ENCODE results near the gene C2CD2.

Gene C2CD2

DNA sequence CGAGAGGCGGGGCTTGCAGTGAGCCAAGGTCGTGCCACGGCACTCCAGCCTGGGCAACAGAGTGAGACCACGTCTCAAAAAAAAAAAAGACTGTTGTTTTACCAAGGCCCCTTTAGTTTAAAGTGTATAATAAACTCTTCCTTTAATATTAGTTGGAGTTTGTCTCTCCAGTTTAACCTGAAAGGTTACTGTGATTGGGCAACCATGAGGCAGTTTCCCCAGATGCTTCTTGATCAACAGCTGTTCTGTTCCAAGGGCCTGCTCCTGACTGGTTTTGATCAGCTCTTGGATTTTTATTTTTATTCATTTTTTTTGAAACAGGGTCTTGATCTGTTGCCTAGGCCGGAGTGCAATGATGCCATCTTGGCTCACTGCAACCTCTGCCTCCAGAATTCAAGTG lies 18.1 kb upstream of the C2CD2 start:
- Histone ChIP-seq H3K79me2 (ENCODE audit: low read length) (no peaks in the 10 kb centered on the region), H3K4me1 (ENCODE audit: low read length) (no peaks in the 10 kb centered on the region), H3K4me3 (ENCODE audit: low read length) (no peak overlapping the region), H3K27ac (ENCODE audit: low read length) (no peak overlapping the region), H4K20me1 (ENCODE audit: insufficient read depth, low read length) (no peaks in the 10 kb centered on the region), H3K9ac (ENCODE audit: low read length) (no peak overlapping the region), H2AFZ (ENCODE audit: low read depth, low read length) (no peak overlapping the region), H3K9me3 (ENCODE audit: insufficient read depth, low read length) (no peaks in the 10 kb centered on the region), H3K4me2 (ENCODE audit: low read length) (no peak overlapping the region), H3K27me3 (ENCODE audit: low read depth, low read length) (no peaks in the 10 kb centered on the region), H3K36me3 (replicated peaks; ENCODE audit: low read depth, low read length) (no peaks in the 10 kb centered on the region)
- TF ChIP-seq, protein P1, sequence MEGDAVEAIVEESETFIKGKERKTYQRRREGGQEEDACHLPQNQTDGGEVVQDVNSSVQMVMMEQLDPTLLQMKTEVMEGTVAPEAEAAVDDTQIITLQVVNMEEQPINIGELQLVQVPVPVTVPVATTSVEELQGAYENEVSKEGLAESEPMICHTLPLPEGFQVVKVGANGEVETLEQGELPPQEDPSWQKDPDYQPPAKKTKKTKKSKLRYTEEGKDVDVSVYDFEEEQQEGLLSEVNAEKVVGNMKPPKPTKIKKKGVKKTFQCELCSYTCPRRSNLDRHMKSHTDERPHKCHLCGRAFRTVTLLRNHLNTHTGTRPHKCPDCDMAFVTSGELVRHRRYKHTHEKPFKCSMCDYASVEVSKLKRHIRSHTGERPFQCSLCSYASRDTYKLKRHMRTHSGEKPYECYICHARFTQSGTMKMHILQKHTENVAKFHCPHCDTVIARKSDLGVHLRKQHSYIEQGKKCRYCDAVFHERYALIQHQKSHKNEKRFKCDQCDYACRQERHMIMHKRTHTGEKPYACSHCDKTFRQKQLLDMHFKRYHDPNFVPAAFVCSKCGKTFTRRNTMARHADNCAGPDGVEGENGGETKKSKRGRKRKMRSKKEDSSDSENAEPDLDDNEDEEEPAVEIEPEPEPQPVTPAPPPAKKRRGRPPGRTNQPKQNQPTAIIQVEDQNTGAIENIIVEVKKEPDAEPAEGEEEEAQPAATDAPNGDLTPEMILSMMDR (IDR thresholded peaks at IDR 0.05; ENCODE audit: low read depth, low read length), result no peak
- TF ChIP-seq EZH2phosphoT487 (IDR thresholded peaks at IDR 0.05; ENCODE audit: low read depth), result no peak

DNA sequence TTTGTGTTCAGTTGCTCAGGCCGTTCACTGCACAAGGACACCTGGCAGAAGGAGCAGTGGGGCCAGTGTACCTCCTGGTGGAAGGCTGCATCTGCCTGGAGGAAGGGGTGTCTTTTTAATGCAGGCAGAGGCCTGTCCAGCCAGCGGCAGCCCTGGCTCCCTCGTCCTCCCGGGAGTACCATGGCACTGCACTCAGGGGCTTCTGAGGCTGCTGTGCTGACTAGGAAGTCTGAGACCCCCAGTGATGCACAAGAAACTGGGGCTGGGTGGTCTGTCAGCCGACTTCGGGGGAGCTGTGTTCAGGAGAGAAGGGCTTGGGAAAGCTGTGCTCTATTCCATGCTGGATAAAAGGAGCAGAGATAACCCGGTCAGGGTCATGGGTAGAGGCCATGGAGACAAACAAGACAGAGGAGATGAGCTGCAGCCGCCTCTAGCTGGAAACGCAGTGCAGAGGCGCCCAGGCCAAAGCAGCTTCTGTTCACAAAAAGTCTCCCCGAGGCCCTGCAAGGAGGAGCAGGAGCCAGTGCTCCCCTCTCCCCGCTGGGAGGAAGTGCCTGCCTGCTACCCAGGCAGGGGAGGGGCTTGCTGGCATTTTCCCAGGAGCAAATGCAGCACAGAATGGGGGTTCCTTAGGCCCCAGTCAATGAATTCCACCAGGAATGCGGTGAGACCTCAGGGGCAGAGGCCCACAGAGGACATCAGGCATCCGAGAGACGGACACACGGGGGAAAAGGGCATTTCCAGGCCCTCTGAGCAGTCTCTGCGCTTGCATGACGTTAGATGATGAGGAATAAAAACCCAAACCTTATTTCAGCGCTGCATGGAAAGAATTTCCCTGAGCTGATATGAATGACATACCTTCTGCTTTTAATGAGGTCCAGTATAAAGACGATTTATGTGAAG lies 17.2 kb upstream of the C2CD2 start:
- no peak overlapping the region for H2AFZ ChIP-seq (ENCODE audit: low read depth, low read length)
- H3K79me2 ChIP-seq (ENCODE audit: low read length), result no peaks in the 10 kb centered on the region
- no peak overlapping the region for H3K9ac ChIP-seq (ENCODE audit: low read length)
- H3K27me3 ChIP-seq (ENCODE audit: low read depth, low read length), result no peaks in the 10 kb centered on the region
- no peak overlapping the region for H3K4me3 ChIP-seq (ENCODE audit: low read length)
- no peaks in the 10 kb centered on the region for H3K9me3 ChIP-seq (ENCODE audit: insufficient read depth, low read length)
- no peak overlapping the region for H3K27ac ChIP-seq (ENCODE audit: low read length)
- no peaks in the 10 kb centered on the region for H4K20me1 ChIP-seq (ENCODE audit: insufficient read depth, low read length)
- no peaks in the 10 kb centered on the region for H3K36me3 ChIP-seq (replicated peaks; ENCODE audit: low read depth, low read length)
- TF ChIP-seq, protein P1 (IDR thresholded peaks at IDR 0.05; ENCODE audit: low read depth, low read length), result no peak
- no peak for TF ChIP-seq EZH2phosphoT487 (IDR thresholded peaks at IDR 0.05; ENCODE audit: low read depth)
- no peak overlapping the region for H3K4me2 ChIP-seq (ENCODE audit: low read length)
- H3K4me1 ChIP-seq (ENCODE audit: low read length), result no peaks in the 10 kb centered on the region

DNA sequence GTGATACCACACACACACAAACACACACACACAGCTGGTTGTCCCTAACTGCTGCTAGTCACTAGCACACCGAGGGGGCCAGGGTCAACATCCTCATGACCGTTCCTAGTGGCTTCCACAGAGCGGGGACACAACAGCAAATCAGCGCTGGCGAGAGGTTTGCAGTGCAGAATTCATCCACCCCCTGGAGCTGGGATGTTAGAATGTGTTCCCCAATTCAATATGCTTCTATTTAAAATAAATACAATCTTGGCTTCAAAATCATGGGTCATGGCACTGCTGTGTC lies 16.2 kb upstream of the C2CD2 start:
- TF ChIP-seq, protein P1 (IDR thresholded peaks at IDR 0.05; ENCODE audit: low read depth, low read length), result no peak
- TF ChIP-seq EZH2phosphoT487 (IDR thresholded peaks at IDR 0.05; ENCODE audit: low read depth), result no peak
- Histone ChIP-seq H3K4me3 (ENCODE audit: low read length) (no peak overlapping the region), H2AFZ (ENCODE audit: low read depth, low read length) (no peak overlapping the region)

DNA sequence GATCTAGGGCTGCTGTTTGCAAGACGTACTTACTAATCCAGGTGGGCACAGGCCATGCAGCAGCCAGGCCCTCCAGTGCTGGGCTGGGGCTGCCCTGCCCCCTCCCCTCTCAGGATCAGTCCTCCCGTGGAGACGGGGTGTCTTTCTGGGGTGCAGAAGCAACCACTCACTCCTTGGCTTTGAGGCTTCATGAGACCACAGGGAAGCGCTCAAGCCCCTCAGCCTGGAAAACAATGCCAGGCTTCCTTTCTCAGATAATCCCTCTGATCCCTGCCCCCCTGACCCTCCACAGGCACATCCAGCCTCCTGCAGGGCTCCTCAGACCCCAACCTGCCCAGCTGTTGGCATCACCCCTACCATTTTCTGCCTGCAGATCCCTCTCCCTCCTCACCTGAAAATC lies 13.9 kb upstream of the C2CD2 start:
- peaks cover 5% of the 10 kb centered on the region for H3K4me1 ChIP-seq (ENCODE audit: low read length)
- no peaks in the 10 kb centered on the region for H3K36me3 ChIP-seq (replicated peaks; ENCODE audit: low read depth, low read length)
- H3K4me3 ChIP-seq (ENCODE audit: low read length), result no peak overlapping the region
- TF ChIP-seq, protein P1 (IDR thresholded peaks at IDR 0.05; ENCODE audit: low read depth, low read length), result no peak
- TF ChIP-seq EZH2phosphoT487 (IDR thresholded peaks at IDR 0.05; ENCODE audit: low read depth), result no peak
- H4K20me1 ChIP-seq (ENCODE audit: insufficient read depth, low read length), result no peaks in the 10 kb centered on the region
- H3K79me2 ChIP-seq (ENCODE audit: low read length), result no peaks in the 10 kb centered on the region
- H3K9ac ChIP-seq (ENCODE audit: low read length), result no peak overlapping the region
- H3K9me3 ChIP-seq (ENCODE audit: insufficient read depth, low read length), result no peaks in the 10 kb centered on the region
- H2AFZ ChIP-seq (ENCODE audit: low read depth, low read length), result no peak overlapping the region
- H3K4me2 ChIP-seq (ENCODE audit: low read length), result no peak overlapping the region
- H3K27ac ChIP-seq (ENCODE audit: low read length), result no peak overlapping the region
- no peaks in the 10 kb centered on the region; the same call in 1 of the 2 replicates for H3K27me3 ChIP-seq (ENCODE audit: low read depth, low read length)

More for the DNA sequence above, 16.2 kb upstream of the C2CD2 start:
- no peaks in the 10 kb centered on the region for H4K20me1 ChIP-seq (ENCODE audit: insufficient read depth, low read length)
- peaks cover 2% of the 10 kb centered on the region for H3K4me1 ChIP-seq (ENCODE audit: low read length)
- no peak overlapping the region for H3K27ac ChIP-seq (ENCODE audit: low read length)
- no peaks in the 10 kb centered on the region for H3K27me3 ChIP-seq (ENCODE audit: low read depth, low read length)
- no peaks in the 10 kb centered on the region for H3K79me2 ChIP-seq (ENCODE audit: low read length)
- H3K36me3 ChIP-seq (replicated peaks; ENCODE audit: low read depth, low read length), result no peaks in the 10 kb centered on the region
- H3K9ac ChIP-seq (ENCODE audit: low read length), result no peak overlapping the region
- H3K9me3 ChIP-seq (ENCODE audit: insufficient read depth, low read length), result no peaks in the 10 kb centered on the region
- no peak overlapping the region for H3K4me2 ChIP-seq (ENCODE audit: low read length)
